ENCODE results near the gene PARD3B. TPM values are rescaled to one million over a fixed set of nuclear protein-coding genes. Genes with fewer than 3 reads are reported as not detected.
A peak's percentile ranks its signal among the peaks of the same experiment; 100 is the strongest.

Gene PARD3B
- total RNA-seq, 4 donors from 2014 or later, result 32.6 to 65.7 (median 38.6) TPM

DNA sequence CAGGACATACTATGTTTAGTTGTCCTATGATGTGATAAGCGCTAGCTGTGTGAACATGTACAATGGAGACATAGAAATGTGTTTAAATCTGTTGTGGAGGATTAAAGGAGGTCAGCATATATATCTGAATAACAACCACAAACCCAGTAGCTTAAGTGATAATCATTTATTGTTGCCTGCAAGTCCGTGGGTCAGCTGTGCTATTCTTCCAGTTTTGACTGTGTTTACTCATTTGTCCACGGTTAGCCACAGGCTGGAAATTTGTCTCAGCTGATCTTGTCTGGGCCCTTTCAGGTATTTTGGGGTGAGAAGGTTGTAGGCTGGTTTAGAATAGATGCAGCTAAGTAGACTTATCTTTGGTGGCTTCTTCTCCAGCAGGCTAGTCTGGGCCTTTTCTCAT, 110.4 kb downstream of the PARD3B start:
- H3K27me3 ChIP-seq, result no peaks in the 10 kb centered on the region
- TF ChIP-seq POLR2AphosphoS5 (IDR thresholded peaks at IDR 0.05) (no peak), EP300 (IDR thresholded peaks at IDR 0.05; ENCODE audit: low read depth) (no peak), POLR2A (IDR thresholded peaks at IDR 0.05) (no peak)
- TF ChIP-seq, protein P1, sequence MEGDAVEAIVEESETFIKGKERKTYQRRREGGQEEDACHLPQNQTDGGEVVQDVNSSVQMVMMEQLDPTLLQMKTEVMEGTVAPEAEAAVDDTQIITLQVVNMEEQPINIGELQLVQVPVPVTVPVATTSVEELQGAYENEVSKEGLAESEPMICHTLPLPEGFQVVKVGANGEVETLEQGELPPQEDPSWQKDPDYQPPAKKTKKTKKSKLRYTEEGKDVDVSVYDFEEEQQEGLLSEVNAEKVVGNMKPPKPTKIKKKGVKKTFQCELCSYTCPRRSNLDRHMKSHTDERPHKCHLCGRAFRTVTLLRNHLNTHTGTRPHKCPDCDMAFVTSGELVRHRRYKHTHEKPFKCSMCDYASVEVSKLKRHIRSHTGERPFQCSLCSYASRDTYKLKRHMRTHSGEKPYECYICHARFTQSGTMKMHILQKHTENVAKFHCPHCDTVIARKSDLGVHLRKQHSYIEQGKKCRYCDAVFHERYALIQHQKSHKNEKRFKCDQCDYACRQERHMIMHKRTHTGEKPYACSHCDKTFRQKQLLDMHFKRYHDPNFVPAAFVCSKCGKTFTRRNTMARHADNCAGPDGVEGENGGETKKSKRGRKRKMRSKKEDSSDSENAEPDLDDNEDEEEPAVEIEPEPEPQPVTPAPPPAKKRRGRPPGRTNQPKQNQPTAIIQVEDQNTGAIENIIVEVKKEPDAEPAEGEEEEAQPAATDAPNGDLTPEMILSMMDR (IDR thresholded peaks at IDR 0.05), result no peak
- H3K4me3 ChIP-seq, result no peak overlapping the region
- peaks cover 0 to 8% (median 4%) of the 10 kb centered on the region in 4 donors for H3K4me1 ChIP-seq
- in situ Hi-C loops (cut with MboI; ENCODE audit: low pct_ligation_motif_present in 1 of 4, low pct_unique_long_range_greater_than_20kb in 1 of 4, low sequenced_read_pairs in 3 of 4) (no loop called here), intact Hi-C loops (cut with DNase I; ENCODE audit: low total_unique reads) (no loop called here)
- H3K36me3 ChIP-seq, result no peaks in the 10 kb centered on the region
- no peak for DNase-seq
- H3K9me3 ChIP-seq, result no peaks in the 10 kb centered on the region
- peak overlapping the region in 1 of 4 donors; percentile 13 for H3K27ac ChIP-seq
- 59 to 70% methylated on average over 2 to 3 of the region's 3 CpGs for WGBS, 2 donors (ENCODE audit: low coverage in 1 of 2)

DNA sequence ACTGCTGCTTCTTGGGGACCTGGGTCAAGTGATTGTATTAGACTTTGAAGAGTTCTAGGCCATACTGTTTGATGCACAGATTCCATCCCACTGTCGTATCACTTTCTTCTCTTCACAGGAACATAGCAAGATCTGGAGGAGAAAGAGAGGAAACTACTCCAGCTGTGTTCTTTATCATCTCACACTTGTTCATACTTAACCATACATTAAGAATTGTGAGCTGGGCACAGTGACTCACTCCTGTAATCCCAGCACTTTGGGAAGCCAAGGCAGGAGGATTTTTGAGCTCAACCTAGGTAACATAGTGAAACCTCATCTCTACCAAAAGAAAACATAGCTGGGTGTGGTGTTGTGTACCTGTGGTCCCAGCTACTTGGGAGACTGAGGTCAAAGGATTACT, 111.7 kb downstream of the PARD3B start:
- no peak overlapping the region for H3K4me3 ChIP-seq
- TF ChIP-seq EP300 (IDR thresholded peaks at IDR 0.05; ENCODE audit: low read depth) (no peak), POLR2A (IDR thresholded peaks at IDR 0.05) (no peak), POLR2AphosphoS5 (IDR thresholded peaks at IDR 0.05) (no peak)
- no peaks in the 10 kb centered on the region for H3K27me3 ChIP-seq
- no peak for DNase-seq
- in situ Hi-C loops (cut with MboI; ENCODE audit: low pct_ligation_motif_present in 1 of 4, low pct_unique_long_range_greater_than_20kb in 1 of 4, low sequenced_read_pairs in 3 of 4), result no loop called here
- H3K9me3 ChIP-seq, result no peaks in the 10 kb centered on the region
- no peak overlapping the region for H3K27ac ChIP-seq
- intact Hi-C loops (cut with DNase I; ENCODE audit: low total_unique reads), result no loop called here
- no peaks in the 10 kb centered on the region for H3K36me3 ChIP-seq
- H3K4me1 ChIP-seq, result peaks cover 0 to 8% (median 4%) of the 10 kb centered on the region in 4 donors
- 83 to 87% methylated on average over 1 of the region's 1 CpG for WGBS, 2 donors (ENCODE audit: low coverage in 1 of 2)

DNA sequence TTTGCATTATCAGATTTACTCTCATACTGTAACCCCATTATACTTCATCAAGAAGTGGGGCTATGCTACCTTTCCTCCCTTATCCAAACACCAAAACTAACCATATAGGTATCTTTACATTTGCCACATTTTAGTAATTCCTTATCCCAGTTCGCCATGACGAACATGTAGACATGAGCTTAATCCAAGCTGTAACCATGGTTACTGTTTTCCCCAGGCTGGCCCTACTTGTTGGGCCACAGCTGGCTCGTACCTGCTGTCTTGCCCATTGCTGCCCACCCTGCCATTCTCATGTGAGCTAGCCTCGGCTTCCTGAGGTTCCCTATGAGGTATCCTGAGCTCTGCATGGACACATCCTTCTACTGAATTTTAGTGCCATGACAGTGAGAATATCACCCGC, 117.7 kb downstream of the PARD3B start:
- no peak overlapping the region for H3K4me3 ChIP-seq
- no peaks in the 10 kb centered on the region for H3K4me1 ChIP-seq
- WGBS, 2 donors (ENCODE audit: low coverage in 1 of 2), result 92 to 100% methylated on average over 2 to 5 of the region's 5 CpGs
- no peaks in the 10 kb centered on the region for H3K27me3 ChIP-seq
- H3K9me3 ChIP-seq, result no peaks in the 10 kb centered on the region
- H3K27ac ChIP-seq, result no peak overlapping the region
- intact Hi-C loops (cut with DNase I; ENCODE audit: low total_unique reads), result no loop called here
- H3K36me3 ChIP-seq, result no peaks in the 10 kb centered on the region
- in situ Hi-C loops (cut with MboI; ENCODE audit: low pct_ligation_motif_present in 1 of 4, low pct_unique_long_range_greater_than_20kb in 1 of 4, low sequenced_read_pairs in 3 of 4), result no loop called here
- no peak for DNase-seq
- TF ChIP-seq POLR2A (IDR thresholded peaks at IDR 0.05) (no peak), EP300 (IDR thresholded peaks at IDR 0.05; ENCODE audit: low read depth) (no peak), POLR2AphosphoS5 (IDR thresholded peaks at IDR 0.05) (no peak)
- TF ChIP-seq, protein P1 (IDR thresholded peaks at IDR 0.05), result no peak

DNA sequence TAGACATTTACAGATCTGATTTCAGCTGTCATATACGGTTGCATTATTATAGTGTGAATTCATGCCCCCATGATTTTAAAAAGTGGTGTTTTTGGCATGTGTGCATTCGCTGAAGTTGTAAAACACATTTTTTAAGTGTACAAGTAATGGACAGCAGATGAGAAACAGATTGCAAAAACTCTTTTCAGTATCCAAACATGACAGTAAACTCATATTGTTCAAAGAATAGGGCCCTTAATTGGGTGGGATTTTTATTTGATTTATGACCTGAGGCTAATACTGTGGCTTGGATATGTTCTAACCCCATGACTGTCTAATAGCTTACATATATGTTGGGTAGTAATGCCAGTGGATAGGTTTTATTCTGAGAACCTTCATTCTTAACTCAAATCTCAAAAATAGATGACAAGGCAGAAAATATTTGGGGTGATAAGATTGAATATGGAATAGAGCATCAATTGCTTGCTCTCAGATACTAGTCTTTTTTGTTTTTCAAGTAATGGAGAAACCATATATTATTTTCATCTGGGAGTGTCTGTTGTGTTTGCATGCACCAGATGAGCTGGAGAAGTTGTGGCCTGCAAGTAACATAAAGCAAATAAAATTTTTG, 118.6 kb downstream of the PARD3B start:
- no peaks in the 10 kb centered on the region for H3K27me3 ChIP-seq
- H3K4me1 ChIP-seq, result no peaks in the 10 kb centered on the region
- intact Hi-C loops (cut with DNase I; ENCODE audit: low total_unique reads), result no loop called here
- no peak overlapping the region for H3K4me3 ChIP-seq
- WGBS, 2 donors (ENCODE audit: low coverage in 1 of 2), result 79% methylated on average over 2 of the region's 2 CpGs
- DNase-seq, result no peak
- no peak for TF ChIP-seq POLR2A (IDR thresholded peaks at IDR 0.05)
- no peak for TF ChIP-seq EP300 (IDR thresholded peaks at IDR 0.05; ENCODE audit: low read depth)
- H3K27ac ChIP-seq, result no peak overlapping the region
- H3K9me3 ChIP-seq, result no peaks in the 10 kb centered on the region
- H3K36me3 ChIP-seq, result no peaks in the 10 kb centered on the region
- in situ Hi-C loops (cut with MboI; ENCODE audit: low pct_ligation_motif_present in 1 of 4, low pct_unique_long_range_greater_than_20kb in 1 of 4, low sequenced_read_pairs in 3 of 4), result no loop called here

DNA sequence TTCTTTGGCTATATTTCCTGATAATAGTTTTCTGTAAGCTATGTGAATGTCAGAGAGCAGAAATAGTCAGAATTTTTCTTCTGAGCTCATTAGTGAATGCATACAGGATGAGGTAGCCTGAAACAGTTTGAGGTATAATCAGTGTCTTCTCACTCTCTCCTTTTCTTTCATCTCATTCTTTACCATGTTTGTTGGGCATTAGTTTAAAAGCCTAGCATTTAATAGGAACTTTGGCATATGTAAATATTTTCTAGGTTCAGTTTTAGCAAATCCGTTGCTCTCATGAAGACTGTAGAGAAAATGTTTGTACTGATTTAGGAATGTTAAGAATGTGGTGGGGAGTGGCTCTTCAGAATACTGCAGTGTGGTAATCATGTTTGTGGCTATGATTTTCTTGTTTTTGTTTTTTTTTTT, 119.4 kb downstream of the PARD3B start:
- no peak for TF ChIP-seq EP300 (IDR thresholded peaks at IDR 0.05; ENCODE audit: low read depth)
- TF ChIP-seq POLR2AphosphoS5 (IDR thresholded peaks at IDR 0.05), result no peak
- TF ChIP-seq POLR2A (IDR thresholded peaks at IDR 0.05), result no peak
- TF ChIP-seq, protein P1 (IDR thresholded peaks at IDR 0.05), result no peak
- 41 to 80% methylated on average over 1 of the region's 1 CpG for WGBS, 2 donors (ENCODE audit: low coverage in 1 of 2)

More for the DNA sequence above, 119.4 kb downstream of the PARD3B start:
- peaks cover 0 to 4% (median 1%) of the 10 kb centered on the region in 4 donors for H3K4me1 ChIP-seq
- H3K27me3 ChIP-seq, result no peaks in the 10 kb centered on the region
- no peak overlapping the region for H3K4me3 ChIP-seq
- in situ Hi-C loops (cut with MboI; ENCODE audit: low pct_ligation_motif_present in 1 of 4, low pct_unique_long_range_greater_than_20kb in 1 of 4, low sequenced_read_pairs in 3 of 4), result no loop called here
- no peaks in the 10 kb centered on the region for H3K9me3 ChIP-seq
- intact Hi-C loops (cut with DNase I; ENCODE audit: low total_unique reads), result loop anchor here (5.0 kb wide), 1 partner anchor 963 kb away; no protein-coding TSS in a partner anchor
- H3K27ac ChIP-seq, result no peak overlapping the region
- H3K36me3 ChIP-seq, result no peaks in the 10 kb centered on the region
- DNase-seq, result no peak

All from transverse colon (tissue), 4 donors.